ENCODE results near the gene GRAP2.

The GRAP2 gene

GRCh38 chr22:39958949-39959639 lies 58.2 kb downstream of the GRAP2 start:
- H3K4me2 ChIP-seq (ENCODE audit: low read length): no peak overlapping the region
- peaks cover 10% of the 10 kb centered on the region for H3K4me1 ChIP-seq (ENCODE audit: control insufficient read depth, low read length)

DNA sequence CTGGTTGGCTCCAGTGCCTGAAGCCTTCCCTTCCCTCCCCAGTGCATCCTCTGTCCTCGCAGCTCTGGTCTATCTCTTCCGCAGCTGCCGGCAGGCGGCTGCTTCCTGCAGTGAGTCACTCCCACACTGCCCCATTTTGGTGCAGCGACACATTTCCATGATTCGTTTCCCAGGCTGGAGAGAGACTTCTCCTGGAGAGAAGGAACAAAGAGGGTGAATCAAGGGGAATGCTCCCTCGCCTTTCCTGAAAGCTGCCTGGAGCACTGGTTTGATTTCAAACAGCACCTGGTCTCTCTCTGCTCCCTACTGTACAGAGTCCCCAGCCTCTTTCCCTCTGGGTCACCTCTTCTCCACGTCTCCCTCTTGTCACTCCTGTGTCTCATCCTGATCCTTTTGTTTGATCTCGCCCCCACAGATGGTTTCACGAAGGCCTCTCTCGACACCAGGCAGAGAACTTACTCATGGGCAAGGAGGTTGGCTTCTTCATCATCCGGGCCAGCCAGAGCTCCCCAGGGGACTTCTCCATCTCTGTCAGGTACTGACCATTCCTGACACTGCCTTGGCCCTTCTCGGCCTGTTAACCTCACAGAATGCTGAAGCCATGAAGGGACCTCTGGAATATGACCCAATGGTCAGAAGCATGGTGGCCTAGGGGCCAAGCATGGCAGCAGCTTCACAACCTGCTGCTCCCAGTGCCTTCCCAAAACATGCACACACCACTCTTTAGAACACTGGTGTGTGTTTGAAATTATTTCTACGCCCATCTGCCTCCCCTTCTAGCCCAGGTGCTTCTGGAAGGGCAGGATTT lies 59.0 kb downstream of the GRAP2 start, which contains the start of gene TMA7B:
TMA7B (plus strand) TSS at position 758 of the 808 bp plus-strand sequence. CDS start 3,978 bp downstream, outside the sequence.
- Histone ChIP-seq H3K36me3 (ENCODE audit: control insufficient read depth, low read length) (no peaks in the 10 kb centered on the region), H3K4me2 (ENCODE audit: low read length) (no peak within 1 kb of the TSS), H3K27ac (ENCODE audit: low read depth, low read length) (no peak within 1 kb of the TSS)

More at GRCh38 chr22:39958949-39959639, 58.2 kb downstream of the GRAP2 start:
- Histone ChIP-seq H3K79me2 (ENCODE audit: control insufficient read depth, low read length) (no peaks in the 10 kb centered on the region), H3F3A (ENCODE audit: control insufficient read depth, insufficient read depth) (no peaks in the 10 kb centered on the region), H4K20me1 (ENCODE audit: control insufficient read depth, insufficient read depth, low read depth, low read length) (no peaks in the 10 kb centered on the region), H3K36me3 (ENCODE audit: control insufficient read depth, low read length) (no peaks in the 10 kb centered on the region), H3K9me3 (ENCODE audit: control insufficient read depth, insufficient read depth, low read length) (no peaks in the 10 kb centered on the region), H3K27me3 (ENCODE audit: control insufficient read depth, low read length) (peaks cover 45% of the 10 kb centered on the region), H3K9me2 (replicated peaks; ENCODE audit: control insufficient read depth, low read length) (no peaks in the 10 kb centered on the region), H3K27ac (ENCODE audit: low read depth, low read length) (no peak overlapping the region), H3K4me3 (ENCODE audit: low read length) (no peak overlapping the region)
- TF ChIP-seq EZH2phosphoT487 (IDR thresholded peaks at IDR 0.05; ENCODE audit: borderline replicate concordance, low read length): no peak
- TF ChIP-seq CTCF (IDR thresholded peaks at IDR 0.05; ENCODE audit: low read depth, low read length, poor library complexity, severe bottlenecking): no peak

More for the DNA sequence above, 59.0 kb downstream of the GRAP2 start, which contains the start of gene TMA7B:
- H4K20me1 ChIP-seq (ENCODE audit: control insufficient read depth, insufficient read depth, low read depth, low read length): no peaks in the 10 kb centered on the region
- H3F3A ChIP-seq (ENCODE audit: control insufficient read depth, insufficient read depth): no peaks in the 10 kb centered on the region
- no peaks in the 10 kb centered on the region for H3K9me2 ChIP-seq (replicated peaks; ENCODE audit: control insufficient read depth, low read length)
- no peak within 1 kb of the TSS for H3K4me3 ChIP-seq (ENCODE audit: low read length)
- H3K79me2 ChIP-seq (ENCODE audit: control insufficient read depth, low read length): no peaks in the 10 kb centered on the region
- no peak for TF ChIP-seq CTCF (IDR thresholded peaks at IDR 0.05; ENCODE audit: low read depth, low read length, poor library complexity, severe bottlenecking)
- no peak for TF ChIP-seq EZH2phosphoT487 (IDR thresholded peaks at IDR 0.05; ENCODE audit: borderline replicate concordance, low read length)
- H3K4me1 ChIP-seq (ENCODE audit: control insufficient read depth, low read length): peaks cover 10% of the 10 kb centered on the region
- peaks cover 45% of the 10 kb centered on the region for H3K27me3 ChIP-seq (ENCODE audit: control insufficient read depth, low read length)
- no peaks in the 10 kb centered on the region for H3K9me3 ChIP-seq (ENCODE audit: control insufficient read depth, insufficient read depth, low read length)
